HG02623 (cell line): ENCODE measurements around the gene KIF13A.
"Not testable (repeated sequence)": the region's sequence is repeated elsewhere in the genome, so short reads cannot be mapped to it uniquely, and the experiment has no call there.

Experiments used
- ATAC-seq: cut with Tn5 transposase; IDR thresholded peaks from one replicate; pipeline ENCODE4 v1.9.1; 2021; ENCODE audit warnings: moderate library complexity; ENCODE audit not compliant: unreplicated experiment

KIF13A gene

DNA sequence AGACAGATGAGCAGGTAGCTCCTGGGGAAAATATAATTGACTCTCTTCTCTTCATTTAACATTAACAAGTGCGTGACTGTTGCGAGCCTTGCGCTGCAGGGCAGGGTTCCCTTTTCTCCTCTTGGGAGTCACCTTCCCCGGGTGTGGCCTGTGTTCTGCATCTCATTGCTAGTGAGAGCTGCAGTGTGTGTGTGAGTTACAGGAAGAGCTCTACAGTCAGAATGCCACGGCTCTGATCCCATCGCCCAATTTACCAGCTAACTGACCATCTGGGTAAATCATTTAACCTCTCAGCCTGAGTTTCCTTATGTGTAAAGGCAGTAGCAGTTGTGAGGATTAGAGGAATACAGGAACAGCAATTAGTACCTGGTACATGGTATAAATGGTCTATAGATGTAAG, 173.9 kb downstream of the KIF13A start:
- no peak for ATAC-seq

DNA sequence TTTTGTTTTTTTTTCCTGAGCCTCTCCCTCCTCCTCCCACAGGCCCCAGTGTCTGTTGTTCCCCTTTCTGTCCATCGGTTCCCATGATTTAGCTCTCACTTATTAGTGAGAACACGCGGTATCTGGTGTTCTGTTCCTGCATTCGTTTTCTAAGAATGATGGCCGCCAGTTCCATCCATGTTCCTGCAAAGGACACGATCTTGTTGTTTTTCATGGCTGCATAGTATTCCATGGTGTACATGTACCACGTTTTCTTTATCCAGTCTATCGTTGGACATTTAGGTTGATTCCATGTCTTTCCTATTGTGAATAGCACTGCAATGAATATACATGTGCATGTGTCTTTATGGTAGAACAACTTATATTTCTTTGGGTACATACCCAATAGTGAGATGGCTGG, 175.1 kb downstream of the KIF13A start:
- ATAC-seq = no peak

DNA sequence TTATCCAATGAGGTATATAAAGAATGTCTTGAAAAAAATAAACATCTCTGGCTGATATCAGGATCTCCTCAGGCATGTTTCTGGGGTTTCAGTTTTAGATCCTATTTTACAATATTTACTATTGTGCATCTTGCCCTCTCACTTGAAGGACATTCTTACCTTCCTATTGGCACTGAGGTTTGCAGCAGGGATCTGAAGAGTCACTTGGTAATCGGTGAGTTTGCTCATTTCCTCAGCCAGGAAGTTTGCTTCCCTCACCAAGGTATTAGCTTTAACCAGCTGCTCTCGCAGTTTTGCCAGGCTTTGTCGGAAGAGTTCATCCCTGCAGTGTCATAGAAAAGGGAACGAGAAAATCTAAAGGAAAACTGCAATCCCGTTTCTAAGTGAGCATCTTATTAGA, 178.8 kb downstream of the KIF13A start:
- ATAC-seq = no peak

GRCh38 chr6:17807431-17807830, 180.0 kb downstream of the KIF13A start:
- not testable (repeated sequence) for ATAC-seq

DNA sequence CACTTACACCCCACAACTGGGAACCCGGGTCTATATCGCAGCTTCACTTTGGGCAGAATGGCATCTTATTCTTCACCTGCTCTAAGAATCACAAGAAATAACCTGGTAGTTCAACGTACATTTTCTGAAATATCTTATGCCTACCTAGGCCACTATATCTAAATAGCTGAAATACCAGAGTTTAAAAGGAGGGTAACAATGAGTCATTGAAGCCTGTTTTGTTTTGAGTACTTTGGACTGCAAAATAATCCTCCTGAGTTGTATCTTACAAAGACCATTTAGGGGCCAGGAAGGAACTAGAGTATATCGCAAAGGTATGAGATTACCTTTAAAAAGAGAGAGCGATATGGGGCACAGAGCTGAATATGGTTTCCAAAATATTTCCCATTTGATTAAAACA, 184.0 kb downstream of the KIF13A start:
- no peak for ATAC-seq

DNA sequence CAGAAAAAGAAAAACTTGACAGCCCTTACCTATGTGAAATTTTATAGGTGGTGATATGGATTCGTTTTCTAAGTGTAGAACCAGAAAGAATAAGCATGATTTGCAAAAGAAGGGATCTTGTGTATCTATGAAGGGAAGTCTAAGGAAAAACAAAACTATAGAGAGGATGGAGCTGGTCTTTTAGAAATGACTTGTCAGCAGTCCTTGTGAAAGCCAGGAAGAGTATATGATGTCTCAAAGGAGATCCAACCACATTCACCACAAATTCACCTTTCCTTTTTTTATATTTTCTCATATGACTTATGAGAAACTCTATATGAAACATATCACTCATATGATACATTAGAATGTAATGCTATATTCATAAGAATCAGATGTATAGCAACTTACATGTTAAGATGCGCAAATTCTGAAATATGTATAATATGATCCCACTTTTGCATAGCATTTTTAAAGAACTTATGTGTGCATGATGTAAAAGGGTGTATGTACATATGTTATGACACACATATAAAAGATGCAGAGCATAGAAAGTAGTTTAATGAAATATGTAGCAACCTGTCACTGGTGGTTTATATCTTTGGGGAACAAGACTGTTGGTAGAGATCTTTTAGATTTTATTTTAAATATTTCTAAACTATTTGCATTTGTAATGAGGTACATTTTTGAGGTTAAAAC, 188.8 kb downstream of the KIF13A start:
- no peak for ATAC-seq

DNA sequence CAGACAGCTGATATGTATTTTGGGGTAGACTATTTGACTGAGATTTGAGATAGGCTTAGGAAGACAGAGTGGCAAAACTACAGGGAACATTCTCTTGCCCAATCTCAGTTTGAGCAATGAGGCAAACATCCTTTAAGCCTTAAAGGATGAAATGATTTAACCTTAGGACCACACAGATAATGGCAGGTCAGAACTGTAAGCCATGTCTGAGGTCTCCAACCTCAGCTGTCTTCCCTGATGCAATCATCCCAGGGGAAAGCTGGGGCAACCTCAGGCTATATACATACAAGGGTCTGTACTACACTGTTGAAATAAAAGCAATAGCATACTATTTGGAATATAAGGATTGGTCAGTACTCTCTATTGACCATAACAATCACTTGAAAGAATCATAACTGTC, 196.9 kb downstream of the KIF13A start:
- no peak for ATAC-seq

DNA sequence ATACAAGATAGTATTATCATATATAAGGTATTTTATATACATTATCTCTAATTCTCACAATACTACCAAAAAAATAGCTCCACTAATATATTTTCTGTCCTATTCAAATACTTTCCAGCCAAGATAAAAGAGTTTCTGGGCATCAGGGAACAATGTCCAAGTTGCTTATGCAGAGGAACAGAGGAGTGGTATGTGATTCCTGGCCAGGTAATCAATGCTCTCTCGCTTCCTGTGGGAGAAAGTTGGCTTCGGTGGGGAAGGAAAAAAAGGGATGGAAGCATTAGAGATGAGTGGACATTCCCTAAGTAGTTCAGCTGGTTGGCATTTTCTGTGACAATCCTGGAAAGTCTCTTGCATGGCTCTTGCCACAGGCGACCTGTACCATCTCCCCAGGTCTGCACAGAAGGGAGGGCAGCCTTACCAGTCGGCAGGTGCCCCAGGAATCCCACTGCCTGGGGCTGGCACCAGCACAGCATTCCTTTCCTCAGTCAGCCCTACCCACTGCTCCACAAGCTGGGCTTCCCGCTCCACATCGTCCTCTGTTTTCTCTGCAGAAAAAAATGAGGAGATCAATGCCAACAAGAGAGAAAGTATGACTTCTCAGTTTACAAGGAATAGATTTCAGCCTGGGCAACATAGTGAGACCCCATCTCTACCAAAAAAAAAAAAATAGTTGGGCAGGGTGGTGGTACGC, 202.2 kb downstream of the KIF13A start:
- no peak for ATAC-seq

GRCh38 chr6:17780061-17780460, 207.4 kb downstream of the KIF13A start:
- no peak for ATAC-seq

DNA sequence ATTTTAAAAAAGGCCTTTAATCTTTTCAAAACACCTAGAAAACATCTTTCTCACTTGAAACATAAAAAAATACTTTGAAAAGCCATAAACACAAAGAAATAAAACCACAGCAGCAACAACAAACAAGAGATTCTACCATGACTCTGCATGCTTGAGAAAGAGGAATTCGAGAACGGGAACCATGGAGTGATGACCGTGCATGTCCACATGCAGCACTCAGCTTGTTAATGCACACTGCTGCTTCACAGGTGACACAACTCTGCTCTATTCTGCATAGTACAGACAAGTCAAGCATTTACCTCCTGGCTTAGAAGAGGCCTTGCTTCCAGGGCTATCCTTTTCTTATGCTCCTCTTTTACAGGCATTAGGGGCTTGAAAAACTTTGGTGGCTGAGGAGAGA, 215.8 kb downstream of the KIF13A start:
- no peak for ATAC-seq

DNA sequence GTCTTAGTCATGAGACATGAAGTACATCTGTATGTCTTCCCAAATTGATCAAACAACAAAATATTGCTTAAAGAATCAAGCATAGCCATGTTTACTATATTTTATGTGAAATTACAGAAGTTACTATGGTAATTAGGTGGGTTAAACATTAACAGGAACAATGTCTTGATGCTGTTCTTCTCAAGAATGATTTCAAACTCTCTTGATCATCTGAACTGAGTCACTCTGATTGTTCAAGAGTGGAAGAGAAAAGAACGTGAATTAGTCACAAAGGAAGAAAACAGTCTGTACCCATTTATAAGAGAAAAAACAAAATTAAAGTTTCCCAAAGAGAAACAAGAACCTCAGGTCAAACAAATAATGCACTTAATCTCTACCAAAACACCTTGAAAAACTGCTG, 218.6 kb downstream of the KIF13A start:
- ATAC-seq = no peak

GRCh38 chr6:17768388-17768787, 219.0 kb downstream of the KIF13A start:
- ATAC-seq = no peak

DNA sequence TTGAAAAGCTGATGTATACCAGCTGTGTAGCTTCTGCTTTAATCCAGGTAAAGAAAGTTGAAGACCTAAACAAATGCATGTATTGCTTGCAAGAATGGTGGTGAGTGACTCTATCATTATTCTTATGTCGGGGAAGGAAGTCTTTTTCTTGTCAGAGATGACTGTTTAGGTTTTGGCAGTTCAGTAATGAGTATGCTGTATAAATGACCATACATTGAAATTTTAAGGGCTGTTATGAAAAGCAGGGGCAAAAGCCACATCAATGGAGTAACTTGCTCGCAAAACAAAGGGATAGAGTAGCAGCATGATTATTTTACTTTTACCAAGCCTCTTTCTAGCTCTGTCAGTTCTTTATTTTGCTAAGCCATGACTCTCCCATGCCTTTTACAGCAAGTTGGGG, 224.8 kb downstream of the KIF13A start:
- ATAC-seq = no peak

- no peak for ATAC-seq
Observed at GRCh38 chr6:17758119-17758518, 229.3 kb downstream of the KIF13A start.

DNA sequence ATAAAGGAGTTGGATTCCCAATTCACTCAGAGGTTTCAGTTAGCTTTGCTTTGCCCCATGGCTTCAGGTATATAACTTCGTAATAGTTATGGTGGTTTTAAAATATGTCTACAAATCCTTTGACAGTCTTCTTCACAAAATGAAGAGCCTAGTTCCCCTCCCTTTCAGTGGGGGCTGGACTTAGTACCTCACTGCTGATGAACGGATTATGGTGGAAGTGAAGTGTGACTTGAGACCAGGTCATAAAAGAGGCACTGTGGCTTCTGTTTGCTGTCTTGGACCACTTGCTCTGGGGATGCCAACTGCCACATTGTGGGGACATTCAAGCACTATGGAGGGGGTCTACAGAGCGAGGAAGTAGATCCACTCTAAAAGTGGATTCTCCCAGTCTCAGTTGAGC, 233.2 kb downstream of the KIF13A start:
- no peak for ATAC-seq

- not testable (repeated sequence) for ATAC-seq
Observed at GRCh38 chr6:17745324-17745723, 242.1 kb downstream of the KIF13A start.

GRCh38 chr6:17744757-17745308, 242.6 kb downstream of the KIF13A start:
- not testable (repeated sequence) for ATAC-seq

- no peak for ATAC-seq
Observed at GRCh38 chr6:17744019-17744756, 243.2 kb downstream of the KIF13A start.

DNA sequence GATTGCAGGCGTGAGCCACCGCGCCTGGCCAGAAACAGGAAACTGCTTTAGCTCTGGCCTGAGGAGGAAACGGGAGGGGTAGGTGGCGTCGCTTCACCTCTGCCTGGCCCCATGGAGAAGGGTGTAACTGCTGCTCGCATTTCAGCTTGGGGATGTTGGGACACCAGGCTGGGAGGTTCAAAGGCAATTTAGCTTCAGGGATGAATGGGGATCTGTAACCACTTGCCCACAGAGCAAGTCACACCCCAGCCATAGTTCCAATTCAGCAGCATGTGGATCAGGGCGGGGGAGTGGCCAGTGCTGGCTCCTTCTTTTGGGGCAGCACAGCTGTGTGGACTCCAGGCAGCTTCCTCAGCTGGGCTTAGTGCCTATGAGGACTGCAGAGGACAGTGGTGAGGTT, 245.9 kb downstream of the KIF13A start:
- no peak for ATAC-seq

DNA sequence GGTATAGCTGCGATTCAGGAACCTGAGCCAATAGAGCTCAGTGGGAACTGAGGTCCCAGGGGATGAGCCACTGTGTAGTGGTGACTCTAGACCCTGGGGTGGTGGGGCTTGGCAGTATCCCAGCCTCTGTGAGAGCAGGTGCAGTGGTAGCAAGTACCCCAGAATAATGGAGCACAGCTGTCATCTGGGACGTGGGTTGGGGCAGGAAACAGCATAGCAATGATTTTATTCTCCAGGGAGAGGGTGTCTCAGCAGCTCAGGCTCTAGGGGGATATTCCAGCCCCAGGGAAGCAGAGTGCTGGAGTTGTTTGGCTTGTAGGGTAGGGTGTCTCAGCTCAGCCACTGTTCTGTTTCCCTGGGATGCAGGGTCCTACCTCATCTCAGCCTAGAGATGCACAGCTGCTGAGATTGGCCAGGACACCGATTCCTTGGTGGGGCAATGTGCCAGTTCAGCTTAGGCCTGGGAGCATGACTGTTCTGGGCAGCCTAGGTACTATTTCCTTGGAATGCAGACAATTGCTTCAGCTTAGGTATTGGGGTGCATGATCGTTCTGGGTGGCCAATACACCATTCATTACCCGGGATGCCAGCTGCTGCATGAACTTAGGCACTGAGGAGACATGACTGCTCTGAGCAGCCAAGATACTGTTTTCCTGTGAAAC, 246.7 kb downstream of the KIF13A start:
- ATAC-seq = no peak

DNA sequence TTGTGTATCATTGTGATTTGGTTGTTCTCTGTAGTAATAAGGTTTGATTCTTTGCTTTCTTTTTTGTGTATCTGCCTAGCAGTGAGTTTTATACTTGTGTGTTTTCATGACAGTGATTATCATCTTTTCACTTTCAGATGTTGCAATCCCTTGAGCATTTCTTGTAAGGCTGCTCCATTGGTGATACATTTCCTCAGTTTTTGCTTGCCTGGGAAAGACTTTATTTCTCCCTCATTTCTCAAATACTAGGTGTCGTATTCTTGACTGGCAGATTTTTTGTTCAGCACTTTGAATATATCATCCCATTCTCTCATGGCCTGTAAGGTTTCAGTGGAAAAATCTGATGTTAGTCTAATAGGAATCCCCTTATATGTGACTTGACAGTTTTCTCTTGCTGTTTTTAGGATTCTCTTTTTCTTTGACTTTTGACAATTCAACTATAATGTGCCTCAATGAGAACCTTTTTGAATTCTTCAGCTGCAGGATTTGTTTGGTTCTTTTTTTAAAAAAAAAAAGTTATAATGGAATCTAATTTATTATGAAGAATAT, 249.7 kb downstream of the KIF13A start:
- no peak for ATAC-seq
